HepG2 (cell line): ENCODE results near the gene FSCN2. TPM values are rescaled to one million over a fixed set of nuclear protein-coding genes. Genes with fewer than 3 reads are reported as not detected.

ENCODE experiments used
- AKNA ChIP-seq: sonication (generic); formaldehyde crosslinking; IDR thresholded peaks from 2 replicates; pipeline ENCODE4 v1.4.0; 2020; ENCODE audit warnings: missing genetic modification reagents, borderline replicate concordance
- ARNT ChIP-seq: fragments of 450-650 bp; IDR thresholded peaks from 2 replicates; pipeline ENCODE4 v1.6.1; 2017
- ATF7-NPFF ChIP-seq: sonication (generic); formaldehyde crosslinking; IDR thresholded peaks from 2 replicates; pipeline ENCODE4 v1.8.1; 2023; ENCODE audit warnings: mild to moderate bottlenecking, low read depth, missing genetic modification reagents, moderate library complexity
- HNRNPK ChIP-seq: fragments of 200-400 bp; formaldehyde crosslinking; IDR thresholded peaks from 2 replicates; pipeline ENCODE4 v1.6.1; 2018; ENCODE audit warnings: low read length, low read depth, moderate library complexity, mild to moderate bottlenecking; ENCODE audit not compliant: poor library complexity, severe bottlenecking
- MAFG ChIP-seq: sonication (generic); formaldehyde crosslinking; IDR thresholded peaks from 2 replicates; pipeline ENCODE4 v1.5.1; 2020; ENCODE audit warnings: mild to moderate bottlenecking, missing genetic modification reagents
- ONECUT2 ChIP-seq: sonication (generic); formaldehyde crosslinking; IDR thresholded peaks from 2 replicates; pipeline ENCODE4 v1.4.0; 2020; ENCODE audit warnings: missing genetic modification reagents
- SRSF9 ChIP-seq: fragments of 200-400 bp; formaldehyde crosslinking; IDR thresholded peaks from 2 replicates; pipeline ENCODE4 v1.6.1; 2018; ENCODE audit warnings: borderline replicate concordance, mild to moderate bottlenecking, low read depth, low read length; ENCODE audit not compliant: insufficient read depth, poor library complexity, severe bottlenecking
- ZFYVE20 ChIP-seq: sonication (generic); formaldehyde crosslinking; IDR thresholded peaks from 2 replicates; pipeline ENCODE4 v1.8.0; 2023; ENCODE audit warnings: low read depth, mild to moderate bottlenecking, moderate library complexity, missing genetic modification reagents, borderline replicate concordance
- ZNF142 ChIP-seq: sonication (generic); formaldehyde crosslinking; IDR thresholded peaks from 2 replicates; pipeline ENCODE4 v1.4.0; 2020; ENCODE audit warnings: missing genetic modification reagents
- polyA plus RNA-seq, 8 experiments: library from polyadenylated mRNA; depleted of rRNA in 3 of 8; stranded (reverse) in 7 of 8; unstranded in 1 of 8; fragments of >200 nt; fragmentation: Illumina TruSeq in 4 of 8; extraction: Trizol in 4 of 8; gene quantifications; 2 replicates each; pipeline versions ENCODE4 v1.2.1 to v1.2.3, GENCODE V29; 2011 to 2016; ENCODE audit warnings: low read depth in 4 of 8, missing spikeins in 1 of 8, mixed read lengths in 1 of 8; ENCODE audit not compliant: insufficient read depth in 1 of 8
- total RNA-seq, 5 experiments: library from RNA; depleted of rRNA; stranded (reverse); fragments of >200 nt; fragmentation: Illumina TruSeq; extraction: Trizol; gene quantifications; 2 replicates each; pipeline ENCODE4 v1.2.3, GENCODE V29; 2016; ENCODE audit warnings: low read depth in 1 of 5
- TF ChIP-seq, protein P1 (sequence below): sonication (generic); formaldehyde crosslinking; IDR thresholded peaks from 2 replicates; pipeline ENCODE4 v1.5.0; 2020; ENCODE audit warnings: missing genetic modification reagents, mild to moderate bottlenecking, borderline replicate concordance
- TF ChIP-seq, protein P2 (sequence below): sonication (generic); formaldehyde crosslinking; IDR thresholded peaks from 2 replicates; pipeline ENCODE4 v1.8.1; 2022; ENCODE audit warnings: low read depth, mild to moderate bottlenecking, missing genetic modification reagents

FSCN2 gene
- total and polyA plus RNA-seq, 2 of the 13 experiments (the other 11 are each of a cell fraction or from before 2014, with no cell fraction given): 0.09 TPM; not detected in 1

GRCh38 chr17:81512562-81513371 lies 15.4 kb upstream of the FSCN2 start, which contains the start of gene ACTG1 (continued):
- TF ChIP-seq ZNF142 (peak; percentile 94), AKNA (CRISPR knock-in tag) (peak; percentile 55; the same call in 1 of the 2 replicates), ATF7-NPFF (CRISPR knock-in tag) (no peak), MAFG (CRISPR knock-in tag) (no peak), SRSF9 (no peak), ARNT (no peak), ONECUT2 (CRISPR knock-in tag) (0 out of 2 replicates have a peak, but pooled peaks have one; percentile 7), ZFYVE20 (CRISPR knock-in tag) (no peak), HNRNPK (peak; percentile 85)
- TF ChIP-seq, protein P1, sequence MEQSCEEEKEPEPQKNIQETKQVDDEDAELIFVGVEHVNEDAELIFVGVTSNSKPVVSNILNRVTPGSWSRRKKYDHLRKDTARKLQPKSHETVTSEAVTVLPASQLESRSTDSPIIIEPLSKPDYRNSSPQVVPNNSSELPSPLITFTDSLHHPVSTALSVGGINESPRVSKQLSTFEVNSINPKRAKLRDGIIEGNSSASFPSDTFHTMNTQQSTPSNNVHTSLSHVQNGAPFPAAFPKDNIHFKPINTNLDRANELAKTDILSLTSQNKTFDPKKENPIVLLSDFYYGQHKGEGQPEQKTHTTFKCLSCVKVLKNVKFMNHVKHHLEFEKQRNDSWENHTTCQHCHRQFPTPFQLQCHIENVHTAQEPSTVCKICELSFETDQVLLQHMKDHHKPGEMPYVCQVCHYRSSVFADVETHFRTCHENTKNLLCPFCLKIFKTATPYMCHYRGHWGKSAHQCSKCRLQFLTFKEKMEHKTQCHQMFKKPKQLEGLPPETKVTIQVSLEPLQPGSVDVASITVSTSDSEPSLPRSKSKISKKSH (CRISPR knock-in tag): no peak
- TF ChIP-seq, protein P2, sequence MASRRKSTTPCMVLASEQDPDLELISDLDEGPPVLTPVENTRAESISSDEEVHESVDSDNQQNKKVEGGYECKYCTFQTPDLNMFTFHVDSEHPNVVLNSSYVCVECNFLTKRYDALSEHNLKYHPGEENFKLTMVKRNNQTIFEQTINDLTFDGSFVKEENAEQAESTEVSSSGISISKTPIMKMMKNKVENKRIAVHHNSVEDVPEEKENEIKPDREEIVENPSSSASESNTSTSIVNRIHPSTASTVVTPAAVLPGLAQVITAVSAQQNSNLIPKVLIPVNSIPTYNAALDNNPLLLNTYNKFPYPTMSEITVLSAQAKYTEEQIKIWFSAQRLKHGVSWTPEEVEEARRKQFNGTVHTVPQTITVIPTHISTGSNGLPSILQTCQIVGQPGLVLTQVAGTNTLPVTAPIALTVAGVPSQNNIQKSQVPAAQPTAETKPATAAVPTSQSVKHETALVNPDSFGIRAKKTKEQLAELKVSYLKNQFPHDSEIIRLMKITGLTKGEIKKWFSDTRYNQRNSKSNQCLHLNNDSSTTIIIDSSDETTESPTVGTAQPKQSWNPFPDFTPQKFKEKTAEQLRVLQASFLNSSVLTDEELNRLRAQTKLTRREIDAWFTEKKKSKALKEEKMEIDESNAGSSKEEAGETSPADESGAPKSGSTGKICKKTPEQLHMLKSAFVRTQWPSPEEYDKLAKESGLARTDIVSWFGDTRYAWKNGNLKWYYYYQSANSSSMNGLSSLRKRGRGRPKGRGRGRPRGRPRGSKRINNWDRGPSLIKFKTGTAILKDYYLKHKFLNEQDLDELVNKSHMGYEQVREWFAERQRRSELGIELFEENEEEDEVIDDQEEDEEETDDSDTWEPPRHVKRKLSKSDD: no peak
